ENCODE results near the gene NAMPT. TPM values are rescaled to one million over a fixed set of nuclear protein-coding genes. Genes with fewer than 3 reads are reported as not detected.
A peak's percentile ranks its signal among the peaks of the same experiment; 100 is the strongest.
"Not testable (repeated sequence)": the region's sequence is repeated elsewhere in the genome, so short reads cannot be mapped to it uniquely, and the experiment has no call there.

Gene NAMPT
- 28.9 TPM for polyA plus RNA-seq (2013, experiment 1 of 2; ENCODE audit: insufficient read length)
- 30.2 TPM for polyA plus RNA-seq (2013, experiment 2 of 2; ENCODE audit: insufficient read length)

DNA sequence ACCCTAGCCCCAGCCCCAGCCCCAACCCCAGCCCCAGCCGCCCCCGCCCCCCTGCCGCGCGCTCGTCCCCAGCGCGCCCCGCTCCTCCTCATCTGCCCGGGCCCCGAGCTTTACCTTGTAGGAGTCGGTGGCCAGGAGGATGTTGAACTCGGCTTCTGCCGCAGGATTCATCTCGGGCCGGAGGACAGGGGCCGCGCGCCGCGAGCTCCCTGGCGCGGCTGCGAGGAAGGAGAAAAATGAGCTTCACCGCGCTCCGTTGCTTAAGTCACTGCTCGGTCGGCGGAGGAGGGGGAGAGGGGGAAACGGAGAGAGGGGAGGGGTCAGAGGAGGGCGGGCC is at the start of gene NAMPT:
NAMPT (minus strand) TSS at position 270 of the 337 bp plus-strand sequence; CDS start at position 171, 99 bp downstream.
- DNase-seq: no peak

DNA sequence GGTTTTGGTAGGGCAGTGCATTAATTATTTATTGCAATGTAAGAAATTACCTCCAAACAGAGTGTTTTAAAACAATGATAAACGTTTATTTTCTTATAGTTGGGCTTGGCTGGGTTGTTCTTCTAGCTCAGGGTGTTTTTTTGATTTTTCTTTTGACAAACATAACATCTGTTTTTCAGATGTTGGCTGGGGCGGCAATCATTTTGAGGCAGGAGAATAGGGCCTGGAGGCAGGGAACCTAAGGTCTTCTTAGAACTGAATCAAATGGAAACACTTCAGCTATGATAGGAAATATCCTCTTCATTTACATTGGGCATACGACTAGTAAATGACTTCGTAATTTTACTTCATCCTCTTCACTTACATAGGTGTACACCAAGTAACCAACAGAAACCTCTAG is 47.4 kb upstream of the NAMPT start:
- no peak for DNase-seq

- no peak for DNase-seq
Measured at GRCh38 chr7:106331441-106332175, 46.8 kb upstream of the NAMPT start.

DNA sequence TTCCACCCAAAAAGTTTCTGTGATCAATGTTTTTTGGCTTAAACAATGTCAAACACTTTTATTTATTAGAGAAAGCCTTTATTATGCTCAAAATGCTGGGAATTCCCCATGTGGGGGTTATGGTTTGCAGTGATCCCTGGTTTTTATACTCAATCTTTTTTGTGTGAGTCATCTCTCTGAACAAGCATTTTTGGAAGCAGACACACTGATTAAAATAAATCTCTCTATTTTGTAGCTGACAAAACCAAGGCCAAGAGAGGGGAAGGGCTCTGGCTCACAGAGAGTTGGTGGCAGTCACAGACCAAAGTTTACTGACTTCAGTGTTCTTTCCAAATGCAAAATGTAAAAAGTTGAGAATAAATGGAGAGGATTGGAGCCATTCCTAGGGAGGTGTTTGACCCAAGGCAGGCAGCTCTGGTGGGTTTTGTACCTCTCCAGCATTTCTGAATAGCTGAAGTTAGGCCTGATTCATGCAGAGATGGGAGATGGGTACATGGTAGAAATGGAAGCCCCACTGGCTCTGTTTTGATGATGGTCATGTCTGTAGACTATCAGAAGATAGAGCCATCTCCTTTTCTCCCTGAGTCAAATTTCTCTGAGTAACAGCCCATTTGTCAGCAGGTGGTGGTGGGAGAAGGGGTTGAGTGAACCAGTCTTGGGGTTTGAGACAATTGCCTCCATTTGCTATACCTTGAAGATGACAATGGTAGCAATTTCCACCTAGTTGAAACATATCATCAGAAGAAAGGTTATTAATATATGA is 45.4 kb upstream of the NAMPT start:
- DNase-seq: peak; percentile 75

GRCh38 chr7:106329408-106329807 is 44.6 kb upstream of the NAMPT start:
- DNase-seq: peak; percentile 30

GRCh38 chr7:106327538-106328481 is 43.0 kb upstream of the NAMPT start:
- no peak for DNase-seq

DNA sequence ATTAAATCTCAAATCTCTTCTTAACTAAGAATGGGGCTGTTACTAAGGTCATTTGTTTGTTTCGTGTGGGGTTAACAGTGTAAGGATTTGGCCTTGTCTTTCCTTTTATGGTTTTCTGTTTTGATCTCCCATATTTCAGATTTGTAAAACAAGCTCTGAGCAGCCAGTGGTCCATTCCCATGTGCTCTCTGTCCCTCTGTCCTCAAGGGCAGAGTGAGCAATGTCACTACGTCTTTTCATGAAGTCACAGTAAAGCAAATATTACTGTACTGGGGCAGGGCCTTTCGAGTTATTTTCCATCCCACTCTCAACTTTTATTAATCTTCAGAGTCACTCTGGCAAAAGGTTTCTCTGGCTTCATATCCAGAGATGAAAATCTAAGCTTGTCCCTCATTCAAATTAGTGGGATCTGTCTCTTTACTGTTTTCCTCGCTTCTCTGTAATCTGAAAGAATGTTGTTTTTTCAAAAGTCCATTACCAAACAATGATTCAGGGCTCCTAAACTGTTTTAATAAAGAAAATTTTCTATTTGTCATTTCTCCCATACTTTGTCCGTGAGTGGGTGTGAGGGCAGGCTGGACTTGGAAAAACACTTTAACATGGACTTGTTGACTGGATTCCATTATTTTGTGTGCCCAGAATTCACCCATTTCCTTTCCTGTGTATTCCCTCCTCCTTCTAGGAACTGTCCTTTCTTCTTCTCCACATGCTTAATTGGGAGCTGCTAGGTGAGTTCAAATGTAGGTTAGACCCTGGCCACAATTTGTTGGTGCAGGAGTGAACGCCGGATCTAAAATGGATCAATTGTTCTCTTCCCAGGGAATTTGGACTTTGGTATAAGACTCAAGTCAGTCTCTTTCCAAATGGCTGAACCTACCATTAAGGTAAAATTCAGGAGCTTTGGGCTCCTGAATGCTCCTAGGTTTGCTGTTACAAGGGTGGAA is 42.1 kb upstream of the NAMPT start:
- DNase-seq: peak; percentile 31

DNA sequence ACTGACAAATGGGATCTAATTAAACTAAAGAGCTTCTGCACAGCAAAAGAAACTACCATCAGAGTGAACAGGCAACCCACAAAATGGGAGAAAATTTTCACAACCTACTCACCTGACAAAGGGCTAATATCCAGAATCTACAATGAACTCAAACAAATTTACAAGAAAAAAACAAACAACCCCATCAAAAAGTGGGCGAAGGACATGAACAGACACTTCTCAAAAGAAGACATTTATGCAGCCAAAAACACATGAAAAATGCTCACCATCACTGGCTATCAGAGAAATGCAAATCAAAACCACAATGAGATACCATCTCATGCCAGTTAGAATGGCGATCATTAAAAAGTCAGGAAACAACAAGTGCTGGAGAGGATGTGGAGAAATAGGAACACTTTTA is 39.7 kb upstream of the NAMPT start:
- DNase-seq: not testable (repeated sequence)

GRCh38 chr7:106320254-106320770 is 35.5 kb upstream of the NAMPT start:
- DNase-seq: not testable (repeated sequence)

DNA sequence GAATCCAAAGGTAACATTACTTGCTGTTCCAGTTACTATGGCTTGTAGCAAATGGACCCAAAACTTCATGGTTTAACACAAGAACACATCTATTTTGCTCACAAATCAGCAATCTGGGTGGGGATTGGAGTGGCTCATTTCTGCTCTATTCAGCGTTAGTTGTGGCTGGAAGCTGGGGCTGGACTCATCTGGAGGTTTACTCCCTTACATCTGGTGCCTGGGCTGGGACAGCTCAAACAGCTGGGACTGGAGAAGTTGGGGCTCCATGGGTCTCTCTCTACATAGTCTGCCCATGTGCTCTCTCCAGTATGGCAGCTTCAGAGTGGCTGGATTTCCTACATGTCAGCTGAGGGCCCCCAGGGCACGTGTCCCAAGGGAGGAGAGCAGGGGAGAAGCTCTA is 33.7 kb upstream of the NAMPT start:
- no peak for DNase-seq

DNA sequence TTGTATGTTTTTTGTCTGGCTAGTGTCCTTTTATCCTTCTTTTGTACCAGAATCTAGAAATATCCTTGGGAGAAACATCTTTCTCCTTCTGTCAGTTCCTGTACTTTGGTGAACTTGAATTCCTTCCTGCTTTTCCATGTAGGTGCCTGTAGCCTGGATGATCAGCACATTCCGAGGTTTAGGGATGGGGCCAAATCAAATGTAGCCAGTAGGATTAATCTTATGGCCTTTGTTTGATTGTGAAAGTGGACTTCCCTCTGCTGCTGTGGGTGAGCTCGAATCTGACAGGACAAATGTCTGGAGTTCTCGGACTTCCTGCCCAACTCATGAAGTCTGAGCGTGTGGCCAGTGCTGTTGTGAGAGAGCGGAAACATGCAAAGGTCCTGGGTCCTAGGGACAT is 33.2 kb upstream of the NAMPT start:
- DNase-seq: peak; percentile 39

DNA sequence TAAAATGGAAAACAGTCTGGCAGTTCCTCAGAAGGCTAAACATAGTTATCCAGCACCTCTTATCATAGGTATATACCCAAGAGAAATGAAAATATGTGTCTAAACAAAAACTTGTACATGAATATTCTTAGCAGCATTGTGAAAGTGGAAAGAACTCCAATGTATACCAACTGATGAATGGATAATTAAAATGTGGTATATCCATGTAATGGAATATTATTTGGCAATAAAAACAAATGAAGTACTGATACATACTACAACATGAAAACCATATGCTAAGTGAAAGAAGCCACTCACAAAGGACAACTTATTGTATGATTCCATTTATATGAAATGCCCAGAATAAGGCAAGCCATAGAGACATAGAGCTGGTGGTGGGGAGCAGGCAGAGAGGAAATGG is 32.2 kb upstream of the NAMPT start:
- no peak for DNase-seq

GRCh38 chr7:106314875-106315274 is 30.1 kb upstream of the NAMPT start:
- DNase-seq: no peak

DNA sequence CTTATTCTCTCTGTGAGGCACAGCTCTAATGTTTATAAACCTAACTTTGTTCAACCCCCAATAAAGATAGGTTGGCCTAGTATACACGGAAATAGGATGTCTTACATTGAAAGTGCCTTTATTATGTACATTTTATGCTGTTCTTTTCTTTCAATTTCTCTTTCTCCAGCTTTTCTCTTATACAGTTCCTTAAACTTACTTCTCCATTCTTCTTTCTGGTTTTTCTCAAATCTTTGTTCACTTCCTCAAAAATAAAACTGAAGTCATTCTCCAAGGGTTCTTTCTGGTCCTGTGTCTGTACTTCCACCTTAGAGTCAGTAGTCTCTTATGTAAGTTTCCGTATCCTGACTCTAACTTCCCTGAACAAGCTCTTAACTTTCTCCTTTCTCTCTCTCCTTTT is 29.2 kb upstream of the NAMPT start:
- DNase-seq: no peak

- peak; percentile 81 for DNase-seq
Measured at GRCh38 chr7:106313456-106313901, 28.7 kb upstream of the NAMPT start.

GRCh38 chr7:106312906-106313305 is 28.1 kb upstream of the NAMPT start:
- DNase-seq: no peak

DNA sequence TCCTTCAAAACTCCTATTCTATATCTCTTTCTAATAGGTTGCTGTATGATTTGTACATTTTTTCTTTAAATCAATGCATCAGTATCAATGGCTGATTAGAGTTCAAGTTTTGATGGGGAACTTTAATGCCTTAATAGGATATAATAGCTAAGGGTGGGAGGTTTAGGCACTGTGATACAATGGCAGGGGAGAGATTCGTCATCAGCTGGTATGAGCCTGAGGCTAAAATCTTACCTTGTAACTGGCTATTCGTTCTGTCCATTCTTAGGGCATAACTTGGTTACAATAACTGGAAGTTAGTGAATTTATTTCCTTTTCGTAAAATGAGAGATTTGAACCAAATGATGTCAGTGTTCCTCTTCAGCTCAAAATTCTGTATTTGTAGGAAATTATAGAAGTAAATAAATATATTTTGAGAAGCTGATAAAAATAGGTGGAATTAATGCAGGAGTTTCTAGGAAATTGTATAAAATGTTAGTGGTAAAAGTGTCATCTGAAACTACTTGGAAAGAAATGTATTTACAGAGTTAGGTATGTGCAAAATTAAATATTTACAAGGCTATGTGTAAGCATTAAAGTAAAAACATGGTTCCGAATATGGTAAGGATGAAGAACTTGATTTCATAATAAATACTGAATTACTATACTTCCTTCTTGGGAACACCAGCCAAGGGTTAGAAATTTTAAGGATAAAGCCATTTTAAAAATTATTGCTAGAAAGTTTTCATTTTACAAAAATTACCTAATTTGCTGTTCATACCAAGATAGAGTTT is 27.5 kb upstream of the NAMPT start:
- no peak for DNase-seq

DNA sequence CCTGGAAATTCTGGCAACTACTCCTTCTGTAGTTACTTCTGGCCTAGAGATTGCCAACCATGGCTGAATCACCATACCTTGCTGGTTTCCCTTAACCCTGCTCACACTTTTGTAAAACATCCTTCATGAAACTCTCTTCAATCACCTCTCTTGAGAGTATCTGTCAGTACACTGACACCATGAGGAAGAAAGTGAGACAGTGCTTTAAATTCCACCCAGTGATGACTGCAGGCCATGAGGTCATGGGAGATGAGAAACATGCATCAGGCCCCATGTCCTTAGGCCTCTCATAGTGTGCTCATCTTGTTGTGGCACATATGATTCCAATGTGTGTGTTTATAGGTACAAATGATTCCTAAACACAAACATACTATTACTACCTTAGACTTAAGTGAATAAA is 24.6 kb upstream of the NAMPT start:
- DNase-seq: no peak

GRCh38 chr7:106306256-106306655 is 21.5 kb upstream of the NAMPT start:
- no peak for DNase-seq

GRCh38 chr7:106305732-106306131 is 20.9 kb upstream of the NAMPT start:
- DNase-seq: no peak

DNA sequence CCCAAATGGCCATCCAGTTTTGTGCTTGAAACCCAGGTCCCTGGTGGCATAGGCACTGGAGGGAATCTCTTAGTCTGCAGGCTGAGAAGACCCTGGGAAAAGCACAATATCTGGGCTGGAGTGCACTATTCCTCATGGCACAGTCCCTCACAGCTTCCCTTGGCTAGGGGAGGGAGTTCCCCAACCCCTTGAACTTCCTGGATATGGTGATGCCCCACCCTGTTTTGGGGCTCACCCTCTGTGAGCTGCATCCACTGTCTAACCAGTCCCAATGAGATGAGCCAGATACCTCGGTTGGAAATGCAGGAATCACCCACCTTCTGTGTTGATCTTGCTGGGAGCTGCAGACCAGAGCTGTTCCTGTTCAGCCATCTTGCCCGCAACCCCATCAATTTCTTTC is 19.8 kb upstream of the NAMPT start:
- DNase-seq: no peak
